ENCODE results near the gene ATAD5. TPM values are rescaled to one million over a fixed set of nuclear protein-coding genes. Genes with fewer than 3 reads are reported as not detected.
"Not testable (repeated sequence)": the region's sequence is repeated elsewhere in the genome, so short reads cannot be mapped to it uniquely, and the experiment has no call there.

Gene ATAD5
- total RNA-seq, 1 donor from 2014 or later: 4.9 TPM

GRCh38 chr17:30915833-30916611, 84.3 kb downstream of the ATAD5 start:
- no peak for DNase-seq

GRCh38 chr17:30917050-30917449, 85.3 kb downstream of the ATAD5 start:
- DNase-seq: no peak

- DNase-seq: no peak
Measured at GRCh38 chr17:30920282-30920681, 88.5 kb downstream of the ATAD5 start.

- no peak for DNase-seq
Measured at GRCh38 chr17:30920683-30921543, 89.1 kb downstream of the ATAD5 start.

GRCh38 chr17:30921544-30922196, 89.9 kb downstream of the ATAD5 start, which contains the start of gene ADAP2:
Gene ADAP2 (plus strand): TSS chr17:30921945. CDS start chr17:30922015, 70 bp downstream.
- DNase-seq: peak; percentile 20

GRCh38 chr17:30922235-30923030, 90.7 kb downstream of the ATAD5 start:
- no peak for DNase-seq

- DNase-seq: no peak
Measured at GRCh38 chr17:30924341-30924740, 92.6 kb downstream of the ATAD5 start.

- no peak for DNase-seq
Measured at GRCh38 chr17:30926516-30926915, 94.8 kb downstream of the ATAD5 start.

GRCh38 chr17:30927756-30928155, 96.0 kb downstream of the ATAD5 start:
- no peak for DNase-seq

- no peak for DNase-seq
Measured at GRCh38 chr17:30928584-30928983, 96.8 kb downstream of the ATAD5 start.

GRCh38 chr17:30929081-30929633, 97.4 kb downstream of the ATAD5 start:
- no peak for DNase-seq

- not testable (repeated sequence) for DNase-seq
Measured at GRCh38 chr17:30929861-30930260, 98.1 kb downstream of the ATAD5 start.

- no peak for DNase-seq
Measured at GRCh38 chr17:30930495-30930894, 98.7 kb downstream of the ATAD5 start.

GRCh38 chr17:30931582-30931981, 99.8 kb downstream of the ATAD5 start:
- DNase-seq: not testable (repeated sequence)

GRCh38 chr17:30933966-30934365, 102.2 kb downstream of the ATAD5 start:
- no peak for DNase-seq

GRCh38 chr17:30939051-30939689, 107.4 kb downstream of the ATAD5 start:
- DNase-seq: no peak

- no peak for DNase-seq
Measured at GRCh38 chr17:30942308-30943079, 110.7 kb downstream of the ATAD5 start.
